Trophoblast cell (in vitro differentiated cells and primary cell): Measurements from ENCODE around the gene CENPQ.
"Not testable (repeated sequence)": the region's sequence is repeated elsewhere in the genome, so short reads cannot be mapped to it uniquely, and the experiment has no call there.

Experiments
- DNase-seq, 2 donors: peaks; one replicate each; pipeline ENCODE4 v3.0.0-alpha.2; 2016
- H2AFZ ChIP-seq: 2 replicates; pipeline ENCODE4 v1.6.1; 2013; ENCODE audit warnings: low read length, moderate library complexity, mild to moderate bottlenecking; ENCODE audit not compliant: insufficient read depth, poor library complexity
- H2AK5ac ChIP-seq: 2 replicates; pipeline ENCODE4 v1.6.1; 2013; ENCODE audit warnings: mild to moderate bottlenecking, low read length
- H2BK120ac ChIP-seq: 2 replicates; pipeline ENCODE4 v1.6.1; 2013; ENCODE audit warnings: low read length, mild to moderate bottlenecking, moderate library complexity; ENCODE audit not compliant: insufficient read depth, poor library complexity
- H2BK12ac ChIP-seq: 2 replicates; pipeline ENCODE4 v1.6.1; 2013; ENCODE audit warnings: mild to moderate bottlenecking, low read length, moderate library complexity
- H2BK5ac ChIP-seq: 2 replicates; pipeline ENCODE4 v1.6.1; 2013; ENCODE audit warnings: low read length, low read depth, moderate library complexity, mild to moderate bottlenecking; ENCODE audit not compliant: poor library complexity
- H3K14ac ChIP-seq: 2 replicates; pipeline ENCODE4 v1.6.1; 2013; ENCODE audit warnings: mild to moderate bottlenecking, low read length
- H3K18ac ChIP-seq: 2 replicates; pipeline ENCODE4 v1.6.1; 2013; ENCODE audit warnings: mild to moderate bottlenecking, low read length
- H3K23ac ChIP-seq: 2 replicates; pipeline ENCODE4 v1.6.1; 2013; ENCODE audit warnings: low read length
- H3K27ac ChIP-seq: 2 replicates; pipeline ENCODE4 v1.5.1; 2013; ENCODE audit warnings: low read depth, mild to moderate bottlenecking, inconsistent platforms, low read length, moderate library complexity
- H3K27me3 ChIP-seq: 2 replicates; pipeline ENCODE4 v1.6.1; 2013; ENCODE audit warnings: inconsistent platforms, mild to moderate bottlenecking, low read length, moderate library complexity; ENCODE audit not compliant: insufficient read depth
- H3K36me3 ChIP-seq, 2 experiments: 1 replicate in 1 of 2; 2 replicates in 1 of 2; pipeline ENCODE4 v1.6.1; 2013; ENCODE audit warnings: low read length in 2 of 2, mild to moderate bottlenecking in 2 of 2, moderate library complexity in 1 of 2; ENCODE audit not compliant: insufficient read depth in 2 of 2, control insufficient read depth in 1 of 2
- H3K4ac ChIP-seq: 2 replicates; pipeline ENCODE4 v1.6.1; 2013; ENCODE audit warnings: low read depth, mild to moderate bottlenecking, low read length, moderate library complexity
- H3K4me1 ChIP-seq, 2 experiments: 1 replicate in 1 of 2; 2 replicates in 1 of 2; pipeline ENCODE4 v1.6.1; 2013; ENCODE audit warnings: low read length in 2 of 2, mild to moderate bottlenecking in 2 of 2, moderate library complexity in 1 of 2; ENCODE audit not compliant: insufficient read depth in 2 of 2, control insufficient read depth in 1 of 2
- H3K4me2 ChIP-seq: 2 replicates; pipeline ENCODE4 v1.6.1; 2013; ENCODE audit warnings: inconsistent platforms, mild to moderate bottlenecking, low read length, moderate library complexity
- H3K4me3 ChIP-seq: 2 replicates; pipeline ENCODE4 v1.5.1; 2013; ENCODE audit warnings: mild to moderate bottlenecking, low read depth, low read length, inconsistent platforms
- H3K79me1 ChIP-seq: one replicate; pipeline ENCODE4 v1.6.1; 2013; ENCODE audit warnings: low read length
- H3K79me2 ChIP-seq: 2 replicates; pipeline ENCODE4 v1.6.1; 2013; ENCODE audit warnings: low read length, mild to moderate bottlenecking; ENCODE audit not compliant: control insufficient read depth, insufficient read depth, poor library complexity
- H3K9ac ChIP-seq: 2 replicates; pipeline ENCODE4 v1.6.1; 2013; ENCODE audit warnings: mild to moderate bottlenecking, low read length
- H3K9me3 ChIP-seq: 2 replicates; pipeline ENCODE4 v1.6.1; 2013; ENCODE audit warnings: low read depth, mild to moderate bottlenecking, control low read depth, inconsistent platforms, low read length; ENCODE audit not compliant: insufficient read depth
- H4K12ac ChIP-seq: 2 replicates; pipeline ENCODE4 v1.6.1; 2013; ENCODE audit warnings: low read depth, mild to moderate bottlenecking, low read length, moderate library complexity
- H4K8ac ChIP-seq: 2 replicates; pipeline ENCODE4 v1.6.1; 2013; ENCODE audit warnings: low read depth, mild to moderate bottlenecking, low read length, moderate library complexity
- H4K91ac ChIP-seq: one replicate; pipeline ENCODE4 v1.6.1; 2013; ENCODE audit warnings: low read depth, mild to moderate bottlenecking, low read length, moderate library complexity
- WGBS: extraction: QIAGEN DNeasy Blood & Tissue Kit; methylation state at CpG from one replicate; pipeline ENCODE4 v1.1.7; 2013; ENCODE audit warnings: missing lambda C conversion rate; ENCODE audit not compliant: insufficient read length, insufficient coverage; ENCODE audit errors: extremely low coverage; 5-methylcytosine and 5-hydroxymethylcytosine counted together

The CENPQ gene

GRCh38 chr6:49464691-49465090, 1.5 kb downstream of the CENPQ start:
- no peaks in the 10 kb centered on the region for H3K27me3 ChIP-seq
- no peak overlapping the region for H3K14ac ChIP-seq
- H2AFZ ChIP-seq, result no peak overlapping the region
- H3K18ac ChIP-seq, result no peak overlapping the region
- no peaks in the 10 kb centered on the region for H3K9me3 ChIP-seq
- no peak overlapping the region for H3K4me3 ChIP-seq
- no peak overlapping the region for H4K8ac ChIP-seq
- no peak for DNase-seq
- no peak overlapping the region for H2BK12ac ChIP-seq
- H3K9ac ChIP-seq, result no peak overlapping the region
- no peak overlapping the region for H3K4me2 ChIP-seq
- H4K91ac ChIP-seq, result no peak overlapping the region
- H3K79me1 ChIP-seq, result no peaks in the 10 kb centered on the region
- WGBS, result no CpG with 5 or more reads among the region's 2 CpGs
- H3K4ac ChIP-seq, result no peak overlapping the region
- no peak overlapping the region for H2AK5ac ChIP-seq
- peaks cover 2% of the 10 kb centered on the region for H3K79me2 ChIP-seq
- H4K12ac ChIP-seq, result no peak overlapping the region
- H3K4me1 ChIP-seq, result no peaks in the 10 kb centered on the region
- H3K23ac ChIP-seq, result no peak overlapping the region
- H2BK120ac ChIP-seq, result no peak overlapping the region
- H3K27ac ChIP-seq, result no peak overlapping the region
- no peaks in the 10 kb centered on the region for H3K36me3 ChIP-seq
- H2BK5ac ChIP-seq, result no peak overlapping the region

- H4K12ac ChIP-seq, result no peak overlapping the region
- H3K9ac ChIP-seq, result no peak overlapping the region
- H3K4me3 ChIP-seq, result no peak overlapping the region
- no peak overlapping the region for H4K91ac ChIP-seq
- no CpG with 5 or more reads among the region's 9 CpGs for WGBS
- H3K23ac ChIP-seq, result no peak overlapping the region
- peaks cover 2% of the 10 kb centered on the region for H3K79me2 ChIP-seq
- no peak overlapping the region for H4K8ac ChIP-seq
- H3K4me2 ChIP-seq, result no peak overlapping the region
- no peak overlapping the region for H3K18ac ChIP-seq
- H3K27me3 ChIP-seq, result no peaks in the 10 kb centered on the region
- no peak overlapping the region for H2BK120ac ChIP-seq
- no peaks in the 10 kb centered on the region for H3K36me3 ChIP-seq
- no peaks in the 10 kb centered on the region for H3K79me1 ChIP-seq
- no peak overlapping the region for H3K27ac ChIP-seq
- no peaks in the 10 kb centered on the region for H3K4me1 ChIP-seq
- no peak overlapping the region for H3K14ac ChIP-seq
- no peak for DNase-seq
- no peak overlapping the region for H2BK12ac ChIP-seq
- no peak overlapping the region for H2AFZ ChIP-seq
- no peaks in the 10 kb centered on the region for H3K9me3 ChIP-seq
- no peak overlapping the region for H2BK5ac ChIP-seq
- H3K4ac ChIP-seq, result no peak overlapping the region
- H2AK5ac ChIP-seq, result no peak overlapping the region
Measured at GRCh38 chr6:49468042-49468441, 4.9 kb downstream of the CENPQ start.

DNA sequence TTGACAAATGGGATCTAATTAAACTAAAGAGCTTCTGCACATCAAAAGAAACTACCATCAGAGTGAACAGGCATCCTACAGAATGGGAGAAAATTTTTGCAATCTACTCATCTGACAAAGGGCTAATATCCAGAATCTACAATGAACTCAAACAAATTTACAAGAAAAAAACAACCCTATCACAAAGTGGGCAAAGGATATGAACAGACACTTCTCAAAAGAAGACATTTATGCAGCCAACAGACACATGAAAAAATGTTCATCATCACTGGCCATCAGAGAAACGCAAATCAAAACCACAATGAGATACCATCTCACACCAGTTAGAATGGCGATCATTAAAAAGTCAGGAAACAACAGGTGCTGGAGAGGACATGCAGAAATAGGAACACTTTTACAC, 13.4 kb downstream of the CENPQ start:
- H3K4ac ChIP-seq, H3K9me3 ChIP-seq, DNase-seq, H2AK5ac ChIP-seq, H3K23ac ChIP-seq, H4K8ac ChIP-seq, H2AFZ ChIP-seq, H3K79me2 ChIP-seq, H3K27ac ChIP-seq, H3K4me3 ChIP-seq, H2BK12ac ChIP-seq, H3K18ac ChIP-seq, H4K12ac ChIP-seq, H4K91ac ChIP-seq, H2BK120ac ChIP-seq, H3K36me3 ChIP-seq, H3K9ac ChIP-seq, H3K27me3 ChIP-seq, H3K14ac ChIP-seq, H2BK5ac ChIP-seq, H3K4me1 ChIP-seq, H3K79me1 ChIP-seq, H3K4me2 ChIP-seq: not testable (repeated sequence)
- WGBS, result no CpG with 5 or more reads among the region's 2 CpGs

DNA sequence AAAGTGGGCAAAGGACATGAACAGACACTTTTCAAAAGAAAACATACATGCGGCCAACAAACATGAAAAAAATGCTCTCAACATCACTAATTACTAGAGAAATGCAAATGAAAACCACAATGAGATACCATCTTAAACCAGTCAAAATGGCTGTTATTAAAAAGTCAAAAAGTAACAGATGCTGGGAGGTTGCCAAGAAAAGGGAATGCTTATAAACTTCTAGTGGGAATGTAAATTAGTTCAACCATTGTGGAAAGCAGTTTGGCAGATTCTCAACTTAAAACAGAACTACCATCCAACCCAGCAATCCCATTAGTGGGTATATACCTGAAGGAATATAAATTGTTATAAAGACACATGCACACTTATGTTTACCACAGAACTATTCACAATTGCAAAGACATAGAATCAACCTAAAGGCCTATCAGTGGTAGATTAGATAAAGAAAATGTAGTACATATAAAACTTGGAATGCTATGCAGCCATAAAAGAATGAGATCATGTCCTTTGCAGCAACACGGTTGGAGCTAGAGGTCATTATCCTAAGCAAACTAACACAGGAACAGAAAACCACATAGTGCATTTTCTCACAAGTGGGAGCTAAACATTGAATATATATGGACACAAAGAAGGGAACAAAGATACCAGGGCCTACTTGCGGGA, 16.3 kb downstream of the CENPQ start:
- no CpG with 5 or more reads among the region's 3 CpGs for WGBS
- no peak overlapping the region for H2AFZ ChIP-seq
- H3K4me1 ChIP-seq, result no peaks in the 10 kb centered on the region
- no peaks in the 10 kb centered on the region for H3K9me3 ChIP-seq
- no peak overlapping the region for H4K91ac ChIP-seq
- H2BK5ac ChIP-seq, result no peak overlapping the region
- H3K18ac ChIP-seq, result no peak overlapping the region
- peaks cover 9 to 15% of the 10 kb centered on the region in 2 experiments for H3K36me3 ChIP-seq
- no peak overlapping the region for H2BK12ac ChIP-seq
- no peak overlapping the region for H3K4me3 ChIP-seq
- H4K8ac ChIP-seq, result no peak overlapping the region
- H3K9ac ChIP-seq, result no peak overlapping the region
- H3K79me2 ChIP-seq, result no peaks in the 10 kb centered on the region
- no peak overlapping the region for H3K27ac ChIP-seq
- no peak overlapping the region for H3K23ac ChIP-seq
- no peak overlapping the region for H3K14ac ChIP-seq
- no peak overlapping the region for H2BK120ac ChIP-seq
- no peak for DNase-seq
- H3K79me1 ChIP-seq, result no peaks in the 10 kb centered on the region
- H4K12ac ChIP-seq, result no peak overlapping the region
- H2AK5ac ChIP-seq, result no peak overlapping the region
- H3K4ac ChIP-seq, result no peak overlapping the region
- no peak overlapping the region for H3K4me2 ChIP-seq
- H3K27me3 ChIP-seq, result no peaks in the 10 kb centered on the region
